IMR-90 (cell line): ENCODE data around the gene FAM193B. TPM values are rescaled to one million over a fixed set of nuclear protein-coding genes. Genes with fewer than 3 reads are reported as not detected.

Experiments
- ATAC-seq: fragments of 200-7000 bp; cut with Tn5 transposase; 2 replicates; pipeline ENCODE4 v1.9.1; 2020; ENCODE audit warnings: low read depth, mild to moderate bottlenecking, moderate library complexity
- BruUV-seq: library from RNA; stranded (reverse); fragments of 400-500 nt; replicated peaks from 2 replicates; lab custom pipeline; 2021; lab: Mats Ljungman, UMichigan
- CTCF ChIA-PET: fragments of 300-600 bp; formaldehyde crosslinking; extraction: SDS; loops from one replicate; lab custom pipeline; 2021; ENCODE audit warnings: antibody characterized with exemption; lab: Yijun Ruan, JAX
- POLR2A ChIA-PET: fragments of 300-600 bp; sonication (Branson Sonifier 250); formaldehyde crosslinking; loops from one replicate; lab custom pipeline; 2022; ENCODE audit warnings: antibody characterized with exemption; ENCODE audit not compliant: unreplicated experiment; lab: Charles Lee
- DNase-seq: peaks from one replicate; pipeline ENCODE4 v3.0.0; 2013
- H2AFZ ChIP-seq: replicated peaks from 2 replicates; pipeline ENCODE3; 2013; ENCODE audit warnings: low read length, mild to moderate bottlenecking; ENCODE audit not compliant: poor library complexity
- H2AK5ac ChIP-seq: 2 replicates; pipeline ENCODE4 v1.6.1; 2013; ENCODE audit warnings: low read depth, low read length, inconsistent platforms
- H2AK9ac ChIP-seq: replicated peaks from 2 replicates; pipeline ENCODE3; 2013; ENCODE audit warnings: mild to moderate bottlenecking, low read depth, low read length, moderate library complexity; ENCODE audit not compliant: poor library complexity
- H2BK120ac ChIP-seq: 2 replicates; pipeline ENCODE4 v1.6.1; 2013; ENCODE audit warnings: low read depth, low read length, inconsistent platforms
- H2BK15ac ChIP-seq: 3 replicates; pipeline ENCODE4 v1.6.1; 2013; ENCODE audit warnings: low read depth, low read length, inconsistent platforms
- H2BK20ac ChIP-seq: 2 replicates; pipeline ENCODE4 v1.6.1; 2013; ENCODE audit warnings: low read depth, mild to moderate bottlenecking, inconsistent platforms, low read length, moderate library complexity
- H2BK5ac ChIP-seq: 2 replicates; pipeline ENCODE4 v1.6.1; 2013; ENCODE audit warnings: mild to moderate bottlenecking, low read depth, low read length, inconsistent platforms; ENCODE audit not compliant: poor library complexity, severe bottlenecking
- H3K14ac ChIP-seq: replicated peaks from 2 replicates; pipeline ENCODE4 v1.6.1; 2013; ENCODE audit warnings: low read depth, low read length, inconsistent platforms
- H3K18ac ChIP-seq: 2 replicates; pipeline ENCODE4 v1.6.1; 2013; ENCODE audit warnings: low read depth, low read length, control low read depth
- H3K23ac ChIP-seq: 2 replicates; pipeline ENCODE4 v1.6.1; 2013; ENCODE audit warnings: low read depth, low read length, inconsistent platforms
- H3K27ac ChIP-seq: 2 replicates; pipeline ENCODE4 v1.5.1; 2013; ENCODE audit warnings: mild to moderate bottlenecking, control low read depth, low read length; ENCODE audit not compliant: insufficient read depth
- H3K27me3 ChIP-seq: 2 replicates; pipeline ENCODE4 v1.6.1; 2013; ENCODE audit warnings: low read length; ENCODE audit not compliant: control insufficient read depth, insufficient read depth
- H3K36me3 ChIP-seq: 2 replicates; pipeline ENCODE4 v1.6.1; 2013; ENCODE audit warnings: low read length, mixed read lengths; ENCODE audit not compliant: control insufficient read depth, insufficient read depth
- H3K4ac ChIP-seq: 2 replicates; pipeline ENCODE4 v1.6.1; 2013; ENCODE audit warnings: low read depth, low read length, inconsistent platforms
- H3K4me1 ChIP-seq: 2 replicates; pipeline ENCODE4 v1.6.1; 2013; ENCODE audit warnings: low read length, mixed read lengths; ENCODE audit not compliant: control insufficient read depth, insufficient read depth
- H3K4me2 ChIP-seq: 2 replicates; pipeline ENCODE4 v1.6.1; 2013; ENCODE audit warnings: low read depth, mild to moderate bottlenecking, control low read depth, low read length, moderate library complexity
- H3K4me3 ChIP-seq: 2 replicates; pipeline ENCODE4 v1.5.1; 2013; ENCODE audit warnings: low read depth, mild to moderate bottlenecking, control low read depth, low read length, moderate library complexity; ENCODE audit not compliant: insufficient read depth
- H3K56ac ChIP-seq: 2 replicates; pipeline ENCODE4 v1.6.1; 2013; ENCODE audit warnings: low read length, inconsistent platforms; ENCODE audit not compliant: insufficient read depth; ENCODE audit errors: extremely low read depth
- H3K79me1 ChIP-seq, 2 experiments: 2 replicates each; pipeline ENCODE4 v1.6.1; 2013; ENCODE audit warnings: low read length in 2 of 2, inconsistent platforms in 1 of 2, low read depth in 1 of 2
- H3K9ac ChIP-seq: 2 replicates; pipeline ENCODE4 v1.6.1; 2013; ENCODE audit warnings: low read depth, low read length, control low read depth
- H3K9me1 ChIP-seq: 2 replicates; pipeline ENCODE4 v1.6.1; 2013; ENCODE audit warnings: low read length, inconsistent platforms; ENCODE audit not compliant: insufficient read depth
- H3K9me3 ChIP-seq: 2 replicates; pipeline ENCODE4 v1.6.1; 2013; ENCODE audit warnings: low read length; ENCODE audit not compliant: control insufficient read depth, insufficient read depth
- H4K20me1 ChIP-seq: 2 replicates; pipeline ENCODE4 v1.6.1; 2013; ENCODE audit warnings: low read length, inconsistent platforms; ENCODE audit not compliant: insufficient read depth
- H4K5ac ChIP-seq: 2 replicates; pipeline ENCODE4 v1.6.1; 2013; ENCODE audit warnings: mild to moderate bottlenecking, low read depth, low read length, control low read depth
- H4K8ac ChIP-seq, 2 experiments: 2 replicates each; pipeline ENCODE4 v1.6.1; 2013; ENCODE audit warnings: low read depth in 2 of 2, low read length in 2 of 2, control low read depth in 1 of 2, inconsistent platforms in 1 of 2
- H4K91ac ChIP-seq: 2 replicates; pipeline ENCODE4 v1.6.1; 2013; ENCODE audit warnings: low read depth, low read length, inconsistent platforms; ENCODE audit not compliant: insufficient read depth
- BHLHE40 ChIP-seq: fragments of 150-350 bp; IDR thresholded peaks from 2 replicates; pipeline ENCODE4 v1.6.1; 2016; ENCODE audit warnings: mild to moderate bottlenecking, low read depth, low read length
- CEBPB ChIP-seq: IDR thresholded peaks from 2 replicates; pipeline ENCODE4 v1.6.1; 2012; ENCODE audit warnings: low read depth, low read length, improper control_type of control experiment
- CHD1 ChIP-seq: IDR thresholded peaks from 2 replicates; pipeline ENCODE4 v1.6.1; 2012; ENCODE audit warnings: low read depth, low read length, improper control_type of control experiment
- CTCF ChIP-seq: conservative IDR thresholded peaks from 2 replicates; pipeline ENCODE4 v1.5.1; 2012; ENCODE audit warnings: mild to moderate bottlenecking, low read depth, low read length, improper control_type of control experiment
- ELK1 ChIP-seq: fragments of 150-350 bp; IDR thresholded peaks from 2 replicates; pipeline ENCODE4 v1.6.1; 2016; ENCODE audit warnings: low read depth, mild to moderate bottlenecking, low read length, moderate library complexity, borderline replicate concordance
- FOS ChIP-seq: fragments of 150-350 bp; IDR thresholded peaks from 2 replicates; pipeline ENCODE4 v1.6.1; 2016; ENCODE audit warnings: low read depth, low read length
- MAFK ChIP-seq: IDR thresholded peaks from 2 replicates; pipeline ENCODE4 v1.6.1; 2012; ENCODE audit warnings: low read depth, low read length, improper control_type of control experiment
- MAZ ChIP-seq: IDR thresholded peaks from 2 replicates; pipeline ENCODE4 v1.6.1; 2012; ENCODE audit warnings: low read depth, mild to moderate bottlenecking, low read length, improper control_type of control experiment, moderate library complexity, borderline replicate concordance
- MXI1 ChIP-seq: IDR thresholded peaks from 2 replicates; pipeline ENCODE4 v1.6.1; 2012; ENCODE audit warnings: low read depth, mild to moderate bottlenecking, low read length, moderate library complexity, borderline replicate concordance
- NFE2L2 ChIP-seq: fragments of 150-350 bp; IDR thresholded peaks from 2 replicates; pipeline ENCODE4 v1.6.1; 2016; ENCODE audit warnings: low read depth, mild to moderate bottlenecking, low read length
- POLR2A ChIP-seq: IDR thresholded peaks from 2 replicates; pipeline ENCODE4 v1.6.1; 2012; ENCODE audit warnings: mild to moderate bottlenecking, low read depth, low read length
- RAD21 ChIP-seq: IDR thresholded peaks from 2 replicates; pipeline ENCODE4 v1.6.1; 2012; ENCODE audit warnings: low read length, improper control_type of control experiment
- RCOR1 ChIP-seq: IDR thresholded peaks from 2 replicates; pipeline ENCODE4 v1.6.1; 2012; ENCODE audit warnings: mild to moderate bottlenecking, low read length, improper control_type of control experiment; ENCODE audit not compliant: insufficient replicate concordance
- RFX5 ChIP-seq: IDR thresholded peaks from 2 replicates; pipeline ENCODE4 v1.8.0; 2012; ENCODE audit warnings: low read depth, mild to moderate bottlenecking, low read length, moderate library complexity
- SMC3 ChIP-seq: fragments of 150-350 bp; IDR thresholded peaks from 2 replicates; pipeline ENCODE4 v1.6.1; 2016; ENCODE audit warnings: low read depth, mild to moderate bottlenecking, antibody characterized with exemption, low read length, moderate library complexity
- USF2 ChIP-seq: fragments of 150-350 bp; IDR thresholded peaks from 2 replicates; pipeline ENCODE4 v1.6.1; 2017; ENCODE audit warnings: mild to moderate bottlenecking, antibody characterized with exemption, low read length, low read depth
- WGBS, 2 experiments: methylation state at CpG; one replicate each; pipeline versions ENCODE4 v1.1.5 to v1.1.7; 2013; ENCODE audit warnings: missing lambda C conversion rate in 2 of 2; ENCODE audit not compliant: insufficient read length in 1 of 2; ENCODE audit errors: extremely low coverage in 2 of 2; 5-methylcytosine and 5-hydroxymethylcytosine counted together
- dilution Hi-C: fragments of 300-500 bp; cut with HindIII; formaldehyde crosslinking; loops from one replicate; pipeline ENCODE4 v1.14.3; 2018; ENCODE audit warnings: low sequenced_read_pairs; ENCODE audit not compliant: unreplicated experiment
- in situ Hi-C: fragments of 300-500 bp; cut with MboI; formaldehyde crosslinking; loops from 3 replicates; pipeline ENCODE4 v1.14.3; 2019; ENCODE audit warnings: low sequenced_read_pairs, inconsistent platforms, mixed read lengths
- intact Hi-C: fragments of 100-400 bp; cut with micrococcal nuclease; formaldehyde crosslinking; loops from 2 replicates; pipeline ENCODE4 v1.10.0; 2022
- polyA plus RNA-seq, 3 experiments: library from polyadenylated mRNA; depleted of rRNA; stranded (reverse); fragments of >200 nt; gene quantifications; 2 replicates each; pipeline ENCODE4 v1.2.3, GENCODE V29; 2012; ENCODE audit warnings: low replicate concordance in 1 of 3
- total RNA-seq: library from RNA; depleted of rRNA; stranded (reverse); fragments of >200 nt; gene quantifications from 2 replicates; pipeline ENCODE4 v1.2.3, GENCODE V29; 2012

Gene FAM193B
- total and polyA plus RNA-seq, 2 of the 4 experiments (the other 2 are of a cell fraction), result 9.5 to 52.2 TPM

GRCh38 chr5:177499842-177500241 is 54.5 kb downstream of the FAM193B start:
- no peaks in the 10 kb centered on the region for H3K27me3 ChIP-seq
- peaks cover 3% of the 10 kb centered on the region; the same call in 1 of the 2 replicates for H3K9me1 ChIP-seq
- intact Hi-C loops (loop anchor here (1.0 to 2.0 kb wide), 5 partner anchors 45 to 385 kb away; partner anchors contain the start of gene MXD3), dilution Hi-C loops (no loop called here), in situ Hi-C loops (no loop called here)
- peaks cover 23% of the 10 kb centered on the region for H3K4me1 ChIP-seq
- no peak for ATAC-seq
- H2BK15ac ChIP-seq, result no peak overlapping the region
- no peak overlapping the region for H2AK9ac ChIP-seq
- TF ChIP-seq MXI1 (no peak), RCOR1 (no peak), ELK1 (no peak), POLR2A (no peak), CHD1 (no peak), NFE2L2 (no peak), SMC3 (no peak), CTCF (no peak), BHLHE40 (no peak), RAD21 (no peak), MAFK (no peak), FOS (no peak), MAZ (no peak), CEBPB (no peak), USF2 (no peak), RFX5 (no peak)
- no peak overlapping the region for H4K8ac ChIP-seq
- WGBS, 2 experiments, result 94% methylated on average over 2 of the region's 6 CpGs; no CpG with 5 or more reads in 1 of the 2 experiments
- H3K9me3 ChIP-seq, result no peaks in the 10 kb centered on the region
- H2AK5ac ChIP-seq, result no peak overlapping the region
- H2BK5ac ChIP-seq, result no peak overlapping the region
- no peak overlapping the region for H2BK120ac ChIP-seq
- no peak overlapping the region for H3K4ac ChIP-seq
- no peak overlapping the region for H3K18ac ChIP-seq
- ChIA-PET POLR2A (interaction anchor here (0.6 kb wide), 1 partner anchor 153 kb away, joined by 3 read pairs; no protein-coding TSS in a partner anchor), CTCF (interaction anchor here (0.6 to 1.5 kb wide), 3 partner anchors 24 to 402 kb away, joined by 3 to 6 read pairs (median 3); no protein-coding TSS in a partner anchor)
- no TSS peak for BruUV-seq
- no peak overlapping the region for H3K23ac ChIP-seq
- no peak for DNase-seq
- H3K14ac ChIP-seq, result no peak overlapping the region
- peaks cover 12 to 29% of the 10 kb centered on the region in 2 experiments for H3K79me1 ChIP-seq
- no peak overlapping the region for H4K91ac ChIP-seq
- H3K56ac ChIP-seq, result no peak overlapping the region
- H3K27ac ChIP-seq, result no peak overlapping the region
- H3K4me3 ChIP-seq, result no peak overlapping the region
- H3K4me2 ChIP-seq, result no peak overlapping the region
- no peak overlapping the region for H4K5ac ChIP-seq
- peaks cover 22% of the 10 kb centered on the region for H4K20me1 ChIP-seq
- no peak overlapping the region for H2AFZ ChIP-seq
- H3K9ac ChIP-seq, result no peak overlapping the region
- peaks cover 14% of the 10 kb centered on the region for H3K36me3 ChIP-seq
- H2BK20ac ChIP-seq, result no peak overlapping the region
